IMR-90 (cell line): ENCODE data around the gene C11orf21.
"Not testable (repeated sequence)": the region's sequence is repeated elsewhere in the genome, so short reads cannot be mapped to it uniquely, and the experiment has no call there.

Source experiments
- BHLHE40 ChIP-seq: fragments of 150-350 bp; IDR thresholded peaks from 2 replicates; pipeline ENCODE4 v1.6.1; 2016; ENCODE audit warnings: mild to moderate bottlenecking, low read depth, low read length
- CEBPB ChIP-seq: IDR thresholded peaks from 2 replicates; pipeline ENCODE4 v1.6.1; 2012; ENCODE audit warnings: low read depth, low read length, improper control_type of control experiment
- FOS ChIP-seq: fragments of 150-350 bp; IDR thresholded peaks from 2 replicates; pipeline ENCODE4 v1.6.1; 2016; ENCODE audit warnings: low read depth, low read length
- MAFK ChIP-seq: IDR thresholded peaks from 2 replicates; pipeline ENCODE4 v1.6.1; 2012; ENCODE audit warnings: low read depth, low read length, improper control_type of control experiment
- MAZ ChIP-seq: IDR thresholded peaks from 2 replicates; pipeline ENCODE4 v1.6.1; 2012; ENCODE audit warnings: low read depth, mild to moderate bottlenecking, low read length, improper control_type of control experiment, moderate library complexity, borderline replicate concordance
- NFE2L2 ChIP-seq: fragments of 150-350 bp; IDR thresholded peaks from 2 replicates; pipeline ENCODE4 v1.6.1; 2016; ENCODE audit warnings: low read depth, mild to moderate bottlenecking, low read length
- POLR2A ChIP-seq: IDR thresholded peaks from 2 replicates; pipeline ENCODE4 v1.6.1; 2012; ENCODE audit warnings: mild to moderate bottlenecking, low read depth, low read length
- RAD21 ChIP-seq: IDR thresholded peaks from 2 replicates; pipeline ENCODE4 v1.6.1; 2012; ENCODE audit warnings: low read length, improper control_type of control experiment
- RCOR1 ChIP-seq: IDR thresholded peaks from 2 replicates; pipeline ENCODE4 v1.6.1; 2012; ENCODE audit warnings: mild to moderate bottlenecking, low read length, improper control_type of control experiment; ENCODE audit not compliant: insufficient replicate concordance
- SMC3 ChIP-seq: fragments of 150-350 bp; IDR thresholded peaks from 2 replicates; pipeline ENCODE4 v1.6.1; 2016; ENCODE audit warnings: low read depth, mild to moderate bottlenecking, antibody characterized with exemption, low read length, moderate library complexity
- TF ChIP-seq, protein P1 (sequence below): conservative IDR thresholded peaks from 2 replicates; pipeline ENCODE4 v1.5.1; 2012; ENCODE audit warnings: mild to moderate bottlenecking, low read depth, low read length, improper control_type of control experiment
- TF ChIP-seq, protein P2 (sequence below): fragments of 150-350 bp; IDR thresholded peaks from 2 replicates; pipeline ENCODE4 v1.6.1; 2017; ENCODE audit warnings: mild to moderate bottlenecking, antibody characterized with exemption, low read length, low read depth
- TF ChIP-seq, protein P3 (sequence below): fragments of 150-350 bp; IDR thresholded peaks from 2 replicates; pipeline ENCODE4 v1.6.1; 2016; ENCODE audit warnings: low read depth, mild to moderate bottlenecking, low read length, moderate library complexity, borderline replicate concordance

DNA sequence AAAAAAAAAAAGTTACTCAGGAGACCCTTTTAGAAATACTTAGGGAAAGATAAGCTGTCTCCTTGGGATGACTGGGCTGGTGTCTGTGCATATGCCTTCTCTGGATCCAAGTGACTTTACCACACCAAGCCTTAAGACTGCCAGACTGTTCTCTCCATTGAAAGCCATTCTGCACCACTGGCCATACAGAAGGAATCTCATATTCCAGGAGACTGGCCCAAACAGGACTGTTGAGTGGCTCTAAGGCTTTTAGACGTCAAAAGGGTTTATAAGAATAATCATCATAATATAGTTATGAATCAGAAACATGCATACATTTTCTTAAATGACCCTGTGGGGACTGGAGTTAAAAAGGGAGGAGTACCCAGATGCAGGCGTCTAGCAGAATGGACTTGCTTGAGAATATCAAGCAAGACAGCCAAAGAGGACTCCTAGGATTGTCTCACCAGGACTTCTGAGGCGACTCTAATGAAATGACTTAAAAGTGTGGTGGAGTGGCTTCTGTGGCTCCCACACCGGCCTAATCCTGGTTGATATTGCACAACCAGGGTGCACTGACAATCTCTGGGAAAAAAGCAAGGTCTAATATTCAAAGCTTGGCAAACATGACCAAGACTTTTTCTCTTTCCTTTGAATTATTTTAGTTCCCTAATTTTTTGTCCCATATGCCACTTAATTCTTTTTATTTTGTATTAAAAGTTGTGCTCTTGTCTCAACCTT, 31.9 kb upstream of the C11orf21 start:
- TF ChIP-seq, protein P1, sequence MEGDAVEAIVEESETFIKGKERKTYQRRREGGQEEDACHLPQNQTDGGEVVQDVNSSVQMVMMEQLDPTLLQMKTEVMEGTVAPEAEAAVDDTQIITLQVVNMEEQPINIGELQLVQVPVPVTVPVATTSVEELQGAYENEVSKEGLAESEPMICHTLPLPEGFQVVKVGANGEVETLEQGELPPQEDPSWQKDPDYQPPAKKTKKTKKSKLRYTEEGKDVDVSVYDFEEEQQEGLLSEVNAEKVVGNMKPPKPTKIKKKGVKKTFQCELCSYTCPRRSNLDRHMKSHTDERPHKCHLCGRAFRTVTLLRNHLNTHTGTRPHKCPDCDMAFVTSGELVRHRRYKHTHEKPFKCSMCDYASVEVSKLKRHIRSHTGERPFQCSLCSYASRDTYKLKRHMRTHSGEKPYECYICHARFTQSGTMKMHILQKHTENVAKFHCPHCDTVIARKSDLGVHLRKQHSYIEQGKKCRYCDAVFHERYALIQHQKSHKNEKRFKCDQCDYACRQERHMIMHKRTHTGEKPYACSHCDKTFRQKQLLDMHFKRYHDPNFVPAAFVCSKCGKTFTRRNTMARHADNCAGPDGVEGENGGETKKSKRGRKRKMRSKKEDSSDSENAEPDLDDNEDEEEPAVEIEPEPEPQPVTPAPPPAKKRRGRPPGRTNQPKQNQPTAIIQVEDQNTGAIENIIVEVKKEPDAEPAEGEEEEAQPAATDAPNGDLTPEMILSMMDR: not testable (repeated sequence)
- TF ChIP-seq RCOR1, NFE2L2, CEBPB, RAD21, POLR2A, MAZ, SMC3, MAFK, BHLHE40, FOS: not testable (repeated sequence)
- TF ChIP-seq, protein P2, sequence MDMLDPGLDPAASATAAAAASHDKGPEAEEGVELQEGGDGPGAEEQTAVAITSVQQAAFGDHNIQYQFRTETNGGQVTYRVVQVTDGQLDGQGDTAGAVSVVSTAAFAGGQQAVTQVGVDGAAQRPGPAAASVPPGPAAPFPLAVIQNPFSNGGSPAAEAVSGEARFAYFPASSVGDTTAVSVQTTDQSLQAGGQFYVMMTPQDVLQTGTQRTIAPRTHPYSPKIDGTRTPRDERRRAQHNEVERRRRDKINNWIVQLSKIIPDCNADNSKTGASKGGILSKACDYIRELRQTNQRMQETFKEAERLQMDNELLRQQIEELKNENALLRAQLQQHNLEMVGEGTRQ: not testable (repeated sequence)
- TF ChIP-seq, protein P3, sequence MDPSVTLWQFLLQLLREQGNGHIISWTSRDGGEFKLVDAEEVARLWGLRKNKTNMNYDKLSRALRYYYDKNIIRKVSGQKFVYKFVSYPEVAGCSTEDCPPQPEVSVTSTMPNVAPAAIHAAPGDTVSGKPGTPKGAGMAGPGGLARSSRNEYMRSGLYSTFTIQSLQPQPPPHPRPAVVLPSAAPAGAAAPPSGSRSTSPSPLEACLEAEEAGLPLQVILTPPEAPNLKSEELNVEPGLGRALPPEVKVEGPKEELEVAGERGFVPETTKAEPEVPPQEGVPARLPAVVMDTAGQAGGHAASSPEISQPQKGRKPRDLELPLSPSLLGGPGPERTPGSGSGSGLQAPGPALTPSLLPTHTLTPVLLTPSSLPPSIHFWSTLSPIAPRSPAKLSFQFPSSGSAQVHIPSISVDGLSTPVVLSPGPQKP: not testable (repeated sequence)
